ENCODE results near the gene CCDC148. TPM values are rescaled to one million over a fixed set of nuclear protein-coding genes. Genes with fewer than 3 reads are reported as not detected.

CCDC148 gene
- total and polyA plus RNA-seq, 2 experiments from 2014 or later: 0.39 to 2.1 TPM

- Histone ChIP-seq H3K4me1 (ENCODE audit: low read depth) (no peaks in the 10 kb centered on the region), H3K27ac (no peak overlapping the region), H3K9me3 (ENCODE audit: low read depth) (no peaks in the 10 kb centered on the region), H3K36me3 (no peaks in the 10 kb centered on the region), H3K4me3 (no peak overlapping the region), H3K27me3 (no peaks in the 10 kb centered on the region)
- TF ChIP-seq CTCF (IDR thresholded peaks at IDR 0.05; ENCODE audit: low read depth, low read length): no peak
- no peak for DNase-seq (ENCODE audit: low read depth in 1 of 2, low spot score in 1 of 2)
Measured at GRCh38 chr2:158182676-158183295, 273.8 kb downstream of the CCDC148 start.

GRCh38 chr2:158181171-158181570 is 275.4 kb downstream of the CCDC148 start:
- H3K27ac ChIP-seq: no peak overlapping the region
- H3K36me3 ChIP-seq: no peaks in the 10 kb centered on the region
- DNase-seq (ENCODE audit: low read depth in 1 of 2, low spot score in 1 of 2): no peak
- no peaks in the 10 kb centered on the region for H3K4me1 ChIP-seq (ENCODE audit: low read depth)
- no peak for TF ChIP-seq CTCF (IDR thresholded peaks at IDR 0.05; ENCODE audit: low read depth, low read length)
- H3K4me3 ChIP-seq: no peak overlapping the region
- no peaks in the 10 kb centered on the region for H3K9me3 ChIP-seq (ENCODE audit: low read depth)
- no peaks in the 10 kb centered on the region for H3K27me3 ChIP-seq

GRCh38 chr2:158179660-158180059 is 276.9 kb downstream of the CCDC148 start:
- H3K9me3 ChIP-seq (ENCODE audit: low read depth): no peaks in the 10 kb centered on the region
- H3K4me1 ChIP-seq (ENCODE audit: low read depth): no peaks in the 10 kb centered on the region
- peak; percentile 8 to 46 for DNase-seq (ENCODE audit: low read depth in 1 of 2, low spot score in 1 of 2)
- no peaks in the 10 kb centered on the region for H3K27me3 ChIP-seq
- H3K4me3 ChIP-seq: no peak overlapping the region
- peak; percentile 40 for TF ChIP-seq CTCF (IDR thresholded peaks at IDR 0.05; ENCODE audit: low read depth, low read length)
- no peaks in the 10 kb centered on the region for H3K36me3 ChIP-seq
- H3K27ac ChIP-seq: no peak overlapping the region

- DNase-seq (ENCODE audit: low read depth in 1 of 2, low spot score in 1 of 2): no peak
- Histone ChIP-seq H3K27me3 (no peaks in the 10 kb centered on the region), H3K4me3 (no peak overlapping the region)
Measured at GRCh38 chr2:158178646-158179045, 277.9 kb downstream of the CCDC148 start.

GRCh38 chr2:158174956-158175355 is 281.6 kb downstream of the CCDC148 start:
- Histone ChIP-seq H3K27ac (no peak overlapping the region), H3K4me3 (no peak overlapping the region), H3K9me3 (ENCODE audit: low read depth) (no peaks in the 10 kb centered on the region), H3K36me3 (no peaks in the 10 kb centered on the region), H3K27me3 (no peaks in the 10 kb centered on the region), H3K4me1 (ENCODE audit: low read depth) (no peaks in the 10 kb centered on the region)
- TF ChIP-seq CTCF (IDR thresholded peaks at IDR 0.05; ENCODE audit: low read depth, low read length): no peak
- no peak for DNase-seq (ENCODE audit: low read depth in 1 of 2, low spot score in 1 of 2)

More at GRCh38 chr2:158178646-158179045, 277.9 kb downstream of the CCDC148 start:
- Histone ChIP-seq H3K27ac (no peak overlapping the region), H3K36me3 (no peaks in the 10 kb centered on the region), H3K9me3 (ENCODE audit: low read depth) (no peaks in the 10 kb centered on the region), H3K4me1 (ENCODE audit: low read depth) (no peaks in the 10 kb centered on the region)
- no peak for TF ChIP-seq CTCF (IDR thresholded peaks at IDR 0.05; ENCODE audit: low read depth, low read length)

Measured in cardiac muscle cell (in vitro differentiated cells and primary cell).